HG02852 (cell line): Measurements from ENCODE around the gene KANSL1L.
A peak's percentile ranks its signal among the peaks of the same experiment; 100 is the strongest.
"Not testable (repeated sequence)": the region's sequence is repeated elsewhere in the genome, so short reads cannot be mapped to it uniquely, and the experiment has no call there.

Experiments
- ATAC-seq: cut with Tn5 transposase; IDR thresholded peaks from one replicate; pipeline ENCODE4 v1.9.1; 2021; ENCODE audit warnings: mild to moderate bottlenecking, moderate library complexity; ENCODE audit not compliant: unreplicated experiment

KANSL1L gene

DNA sequence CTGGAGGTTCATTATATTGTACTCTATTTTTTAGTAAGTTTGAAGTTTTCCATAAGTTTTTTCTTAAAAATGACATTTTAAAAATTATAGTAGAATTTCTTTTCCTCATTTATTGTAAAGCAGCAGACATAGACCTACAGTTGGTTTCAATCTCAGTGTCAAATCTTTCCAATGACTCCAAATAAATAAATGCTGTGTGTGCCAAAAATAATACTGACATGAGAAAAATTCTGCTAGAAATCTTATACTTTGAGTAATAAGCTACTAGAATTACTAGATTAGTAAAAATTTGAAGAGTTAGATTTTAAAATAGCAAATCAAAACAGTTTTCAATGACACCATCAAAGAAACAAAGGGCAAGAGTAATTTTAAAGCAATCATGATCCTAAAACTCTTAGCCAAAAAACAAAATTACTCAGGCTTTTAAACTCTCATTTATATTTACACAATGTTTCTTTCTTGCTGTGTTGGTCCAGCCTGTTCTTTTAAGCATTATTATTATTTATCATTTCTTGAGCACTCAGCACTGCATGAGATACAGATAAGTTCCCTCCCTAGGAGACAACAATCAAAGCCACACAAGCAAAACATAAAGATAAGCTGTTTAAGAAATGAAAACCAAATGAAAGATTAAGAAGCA lies 8.3 kb upstream of the KANSL1L start:
- ATAC-seq: no peak

DNA sequence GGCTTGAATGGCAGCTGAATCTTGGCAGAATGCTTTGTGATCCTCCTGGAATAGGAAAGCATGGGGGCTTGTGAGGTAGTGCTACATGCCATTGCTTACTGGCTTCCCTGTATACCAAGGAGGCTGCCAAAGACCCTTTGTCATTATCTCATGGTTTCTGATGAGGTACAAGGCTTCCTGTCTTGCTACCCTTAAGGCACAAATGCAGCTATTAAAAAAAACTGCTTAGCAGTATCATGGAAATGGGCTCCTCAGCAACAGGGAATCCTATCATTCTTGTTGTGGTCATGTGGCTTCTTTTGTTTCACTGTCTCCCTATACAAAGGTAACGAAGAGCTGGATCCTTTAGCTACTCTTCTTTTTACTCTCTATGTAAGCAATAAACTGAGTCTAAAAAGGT lies 6.6 kb upstream of the KANSL1L start:
- ATAC-seq: no peak

DNA sequence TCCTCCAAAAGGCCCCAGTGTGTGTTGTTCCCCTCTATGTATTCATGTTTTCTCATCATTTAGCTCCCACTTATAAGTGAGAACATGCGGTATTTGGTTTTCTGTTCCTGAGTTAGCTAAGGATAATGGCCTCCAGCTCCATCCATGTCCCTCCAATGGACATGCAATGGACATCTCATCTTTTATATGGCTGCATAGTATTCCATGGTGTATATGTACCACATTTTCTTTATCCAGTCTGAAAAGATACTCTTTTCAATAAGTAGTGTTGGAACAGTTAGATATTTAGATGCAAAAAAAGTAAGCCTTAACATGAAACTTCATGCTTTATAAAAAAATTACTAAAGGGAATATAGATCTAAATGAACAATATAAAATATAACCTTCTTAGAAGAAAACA lies 5.9 kb upstream of the KANSL1L start:
- ATAC-seq: not testable (repeated sequence)

DNA sequence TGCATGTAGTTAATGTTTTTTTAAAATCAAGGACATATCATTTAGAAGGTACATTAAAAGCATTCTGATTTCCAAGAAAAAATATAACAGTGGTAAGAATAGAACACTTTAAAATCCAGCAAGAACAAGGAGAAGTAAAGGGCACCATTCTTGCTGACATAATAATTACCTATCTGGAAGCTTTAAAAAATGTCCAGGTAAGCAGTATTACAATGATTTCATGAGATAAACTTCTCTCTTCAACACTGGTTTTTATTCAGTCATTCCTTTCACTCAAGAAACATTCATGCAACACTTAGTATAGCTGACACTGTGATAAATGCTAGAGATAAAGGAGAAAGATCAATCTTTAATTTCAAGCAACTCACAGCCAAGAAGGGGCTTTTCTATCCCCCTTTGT lies 2.9 kb upstream of the KANSL1L start:
- ATAC-seq: no peak

DNA sequence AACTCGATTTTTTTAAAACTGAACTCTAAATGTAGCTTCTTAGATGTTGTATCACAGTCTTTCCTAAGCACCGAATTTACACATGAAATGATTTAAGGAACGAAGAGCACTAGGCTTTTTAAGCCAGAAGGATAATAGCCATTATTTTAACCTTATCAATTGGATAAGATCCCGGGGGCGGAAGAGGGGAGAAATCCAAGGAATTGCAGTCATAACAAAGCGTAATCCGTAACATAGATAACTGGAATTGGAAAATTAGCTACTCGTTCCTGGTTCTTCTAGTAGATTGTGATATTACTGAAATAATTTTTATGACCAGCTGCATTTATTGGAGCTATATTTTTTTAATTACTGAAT lies 988 bp upstream of the KANSL1L start:
- no peak for ATAC-seq

DNA sequence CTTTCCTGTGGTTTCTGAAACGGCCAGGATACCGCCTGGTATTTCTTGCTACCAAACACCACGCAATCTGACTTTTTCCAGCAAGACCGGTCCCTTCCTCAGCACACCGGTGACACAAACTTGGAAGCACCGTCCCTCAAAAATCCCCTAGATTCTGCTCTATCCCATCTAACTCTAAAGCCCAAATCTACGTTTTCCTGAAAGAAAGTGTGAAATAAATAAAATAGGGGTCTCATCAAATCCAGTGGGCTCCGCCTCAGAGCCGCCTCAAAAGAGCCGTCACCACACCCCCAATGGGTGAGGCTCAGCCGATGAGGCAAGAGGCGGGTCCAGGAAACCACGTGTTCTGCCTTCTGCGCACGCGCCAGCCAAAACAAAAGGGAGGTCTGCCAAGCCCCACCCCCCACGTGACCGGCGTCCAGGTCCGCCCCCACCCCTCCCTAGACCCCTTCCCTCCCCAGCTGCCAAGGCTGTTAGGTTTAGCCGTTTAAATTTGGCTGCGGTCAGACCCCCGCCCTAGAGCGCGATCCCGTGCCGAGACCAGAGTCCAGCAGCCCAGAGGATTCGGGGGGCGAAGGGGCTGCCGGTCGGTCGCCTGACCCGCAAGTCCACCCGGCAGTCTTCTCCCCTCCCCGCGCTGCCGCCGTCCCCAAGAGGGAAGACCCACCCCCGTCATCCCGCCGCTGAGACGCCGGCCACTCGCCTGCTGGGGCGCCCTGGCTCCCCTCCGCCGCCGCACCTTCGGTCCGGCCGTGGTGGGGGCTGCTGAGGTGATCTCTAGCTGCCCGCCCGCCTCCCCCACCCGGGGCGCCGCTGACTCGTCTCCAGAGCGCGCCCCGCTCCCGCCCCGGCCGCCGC lies 534 bp downstream of the KANSL1L start:
- peak; percentile 66 for ATAC-seq

DNA sequence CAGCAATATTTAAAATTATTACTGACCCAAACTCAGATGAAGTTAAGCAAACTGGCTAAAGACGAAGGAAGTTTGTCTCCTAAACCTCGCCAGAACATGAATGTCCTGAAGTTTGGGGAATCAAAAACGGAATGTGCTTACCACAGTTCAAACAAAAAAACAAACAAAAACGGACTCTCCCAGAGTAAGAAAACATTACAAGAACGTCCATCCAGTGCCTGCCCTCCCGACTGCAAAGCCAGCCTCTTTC lies 1.1 kb downstream of the KANSL1L start:
- ATAC-seq: no peak

DNA sequence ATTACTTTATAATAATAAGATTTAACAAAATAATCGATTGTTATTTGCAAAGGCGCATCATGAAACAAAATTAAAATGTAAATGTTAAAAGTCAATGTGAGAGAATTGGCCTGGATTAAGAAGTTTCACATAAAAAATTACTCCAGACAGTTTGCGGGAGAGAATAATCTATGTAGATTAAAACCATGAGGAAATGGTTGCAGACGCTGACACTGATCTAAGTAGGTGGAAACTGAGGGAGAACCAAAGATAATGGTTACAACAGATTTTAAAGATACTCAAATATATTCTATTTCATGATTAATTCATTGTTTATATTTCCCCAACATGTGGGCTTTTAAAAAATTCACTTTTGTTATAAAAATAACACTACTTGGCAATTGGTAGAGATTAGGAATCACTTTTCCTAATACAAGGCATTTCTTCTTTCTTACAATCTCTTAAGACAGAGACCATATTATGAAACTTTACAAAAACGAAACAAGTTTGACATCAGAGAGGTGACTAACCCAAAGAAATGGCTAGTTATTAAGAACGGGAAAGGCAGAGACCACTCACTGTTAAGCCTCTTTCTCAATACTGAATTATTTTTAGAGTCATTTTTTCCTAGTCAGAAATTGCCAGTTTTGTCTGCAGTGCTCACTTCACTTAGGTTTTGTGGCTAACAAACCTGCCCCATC lies 1.6 kb downstream of the KANSL1L start:
- peak; percentile 26 for ATAC-seq

DNA sequence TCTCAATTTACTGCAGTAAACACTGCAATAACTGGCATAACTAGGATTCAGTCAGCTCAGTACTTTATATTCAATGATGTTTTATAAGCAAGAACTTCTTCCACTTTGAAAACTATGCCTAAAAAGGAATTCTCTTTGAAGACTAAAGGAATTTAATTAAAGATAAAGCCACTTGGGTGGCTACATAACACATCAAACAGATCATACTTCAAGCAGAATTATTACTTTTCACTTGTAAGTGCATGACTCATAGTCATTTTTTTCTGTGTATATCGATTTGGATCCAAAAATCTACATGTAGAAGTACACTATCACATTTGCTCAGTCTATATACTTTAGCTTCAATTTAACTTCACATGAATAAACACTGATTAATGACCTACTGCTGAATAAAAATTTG lies 4.0 kb downstream of the KANSL1L start:
- ATAC-seq: no peak

DNA sequence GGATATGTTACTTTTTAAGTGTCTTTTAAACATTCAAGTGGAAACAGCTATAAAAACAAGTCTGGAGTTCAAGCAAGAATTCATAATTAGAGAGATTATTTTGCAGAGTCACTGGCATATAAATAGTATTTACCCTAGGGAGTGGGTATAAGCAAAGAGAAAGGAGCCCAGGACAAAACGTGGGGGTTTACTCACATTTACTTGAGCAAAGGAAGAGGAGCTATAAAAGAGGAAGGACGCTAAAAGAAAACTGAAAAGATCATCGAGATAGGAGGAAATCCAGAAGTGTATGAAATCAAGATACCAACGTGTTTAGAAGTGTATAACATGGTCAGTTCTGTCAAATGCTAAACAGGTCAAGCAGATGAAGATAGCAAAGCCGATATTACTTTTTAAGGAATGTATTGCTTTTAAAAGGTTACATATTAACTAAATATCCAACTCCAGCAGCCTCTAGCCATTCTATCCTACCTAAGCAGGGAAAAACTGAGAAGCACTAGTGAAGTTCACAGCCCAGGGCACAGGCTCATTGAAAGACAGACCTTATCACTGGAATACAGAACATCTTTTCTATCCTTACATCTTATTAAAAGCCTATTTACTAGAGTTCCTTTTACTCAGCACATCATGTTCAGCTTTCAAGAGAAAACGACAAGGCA lies 8.6 kb downstream of the KANSL1L start:
- ATAC-seq: no peak

DNA sequence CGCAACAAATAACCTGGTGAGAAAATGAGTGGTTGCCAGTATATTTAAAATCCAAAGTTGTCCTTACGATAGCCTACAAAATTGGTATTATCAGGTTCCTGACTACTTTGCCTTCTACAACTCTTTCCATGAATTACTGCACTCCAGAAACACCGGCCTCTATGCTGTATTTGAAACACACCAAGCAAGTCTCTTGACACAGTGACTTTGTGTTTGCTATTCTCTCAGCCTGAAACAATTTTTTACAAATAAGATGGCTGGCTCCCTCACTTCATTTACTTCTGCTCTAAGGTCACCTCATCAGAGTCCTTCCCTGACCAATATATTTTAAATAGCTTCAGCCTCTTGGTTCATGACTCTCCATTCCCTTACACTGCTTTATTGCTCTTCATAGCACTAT lies 12.2 kb downstream of the KANSL1L start:
- no peak for ATAC-seq

DNA sequence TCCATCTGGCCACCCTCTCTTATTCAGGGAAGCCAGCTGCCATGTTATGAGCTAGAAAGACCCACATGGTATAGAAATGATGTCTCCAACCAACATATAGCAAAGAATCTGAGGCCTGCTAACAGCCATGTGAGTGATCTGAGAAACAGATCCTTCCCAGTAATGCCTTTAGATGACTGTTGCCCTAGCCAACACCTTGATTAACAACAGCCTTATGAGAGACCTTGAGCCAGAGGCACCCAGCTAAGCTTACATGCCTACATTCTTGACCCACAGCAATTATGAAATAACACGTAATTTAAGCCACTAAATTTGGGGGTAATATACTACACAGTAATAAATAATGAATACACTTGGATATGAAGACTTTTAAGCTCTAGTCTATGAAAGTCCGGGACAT lies 13.0 kb downstream of the KANSL1L start:
- no peak for ATAC-seq

DNA sequence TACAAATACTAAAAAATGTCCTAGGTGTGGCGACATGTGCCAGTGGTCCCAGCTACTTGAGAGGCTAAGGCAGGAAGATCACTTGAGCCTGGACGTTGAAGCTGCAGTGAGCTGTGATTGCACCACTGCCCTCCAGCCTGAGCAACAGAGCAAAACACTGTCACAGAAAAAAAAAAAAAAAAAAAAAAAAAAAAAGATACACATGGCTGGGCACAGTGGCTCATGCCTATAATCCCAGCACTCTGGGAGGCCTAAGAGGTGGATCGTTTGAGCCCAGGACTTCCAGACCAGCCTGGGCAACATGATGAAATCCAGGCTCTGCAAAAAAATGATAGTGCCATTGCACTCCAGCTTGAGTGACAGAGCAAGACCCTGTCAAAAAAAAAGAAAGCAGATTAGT lies 13.7 kb downstream of the KANSL1L start:
- ATAC-seq: no peak

DNA sequence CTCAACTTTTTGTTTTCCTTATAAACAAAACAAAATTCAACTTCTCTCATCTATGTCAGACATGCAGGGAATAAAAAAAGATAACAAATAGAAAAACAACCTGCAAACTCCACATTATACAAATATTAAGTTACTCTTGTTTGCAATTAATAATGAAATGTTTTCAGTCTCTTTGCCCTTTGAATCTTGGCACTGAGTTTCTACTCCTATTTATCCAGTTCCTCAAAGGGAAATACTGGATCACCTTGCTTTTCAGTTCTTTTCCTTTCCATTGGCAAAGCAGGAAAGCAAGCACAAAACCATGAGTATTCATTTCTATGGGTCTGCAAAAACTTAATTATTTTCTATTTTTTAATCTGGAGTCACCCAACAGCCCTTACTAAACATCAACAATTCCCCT lies 23.6 kb downstream of the KANSL1L start:
- ATAC-seq: no peak

DNA sequence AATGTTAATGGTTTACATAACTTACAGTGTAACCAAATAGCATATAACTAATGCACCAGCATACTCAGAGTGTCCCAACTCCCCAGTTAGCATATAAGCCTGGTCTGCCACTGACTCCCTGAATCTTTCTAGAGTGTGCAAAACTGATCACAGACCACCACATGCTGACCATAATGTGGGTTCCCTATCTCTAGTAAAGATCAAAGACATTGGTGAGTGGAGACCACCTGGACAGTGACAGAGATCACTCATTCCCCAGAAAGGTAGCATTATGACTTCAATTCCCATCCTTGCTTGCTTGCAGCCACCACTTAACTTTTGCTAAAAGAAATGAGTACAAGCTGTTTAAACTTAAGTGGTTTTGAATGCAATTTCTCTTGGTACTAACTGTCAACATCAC lies 39.0 kb downstream of the KANSL1L start:
- peak; percentile 54 for ATAC-seq

DNA sequence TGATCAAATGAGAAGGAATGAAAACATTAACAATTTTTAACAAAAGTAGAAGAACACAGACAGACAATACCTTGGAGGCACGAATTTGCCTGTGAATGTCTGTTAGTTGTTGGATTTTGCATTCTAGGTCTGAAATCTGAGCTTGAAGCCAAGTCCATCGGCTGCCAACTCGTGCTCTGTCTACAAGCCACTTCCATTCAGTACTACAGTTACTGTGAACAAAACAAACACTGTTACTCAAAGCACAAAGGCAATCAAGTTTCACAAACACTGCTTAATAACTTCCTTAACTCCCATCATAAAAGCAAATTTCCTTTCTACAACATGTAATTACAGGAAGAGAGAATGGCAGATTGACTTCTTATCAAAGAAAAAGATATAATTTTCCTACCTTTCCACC lies 42.2 kb downstream of the KANSL1L start:
- no peak for ATAC-seq

DNA sequence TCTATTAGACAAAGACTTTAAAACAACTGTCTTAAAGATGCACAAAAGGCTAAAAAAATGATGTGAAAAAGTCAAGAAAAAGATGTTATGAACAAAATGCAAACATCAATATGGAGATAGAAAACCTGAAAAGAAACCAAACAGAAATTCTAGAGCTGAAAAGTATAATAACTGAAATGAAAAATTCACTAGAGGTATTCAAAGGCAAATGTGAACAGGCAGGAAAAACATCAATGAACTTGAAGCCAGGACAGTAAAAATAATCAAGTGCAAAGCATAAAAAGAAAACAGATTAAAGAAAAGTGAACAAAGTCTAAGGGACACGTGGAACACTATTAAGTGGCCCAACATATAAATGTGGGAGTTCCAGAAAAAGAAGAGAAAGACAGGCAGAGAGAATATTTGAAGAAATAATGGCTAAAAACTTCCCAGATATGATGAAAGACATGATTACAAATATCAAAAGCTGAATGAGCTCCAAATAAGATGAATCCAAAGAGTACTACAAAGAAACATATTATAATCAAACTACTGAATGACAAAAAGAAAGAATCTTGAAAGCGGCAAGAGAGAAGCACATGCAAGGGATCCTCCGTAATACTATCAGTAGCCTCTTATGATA lies 57.5 kb downstream of the KANSL1L start:
- ATAC-seq: no peak

DNA sequence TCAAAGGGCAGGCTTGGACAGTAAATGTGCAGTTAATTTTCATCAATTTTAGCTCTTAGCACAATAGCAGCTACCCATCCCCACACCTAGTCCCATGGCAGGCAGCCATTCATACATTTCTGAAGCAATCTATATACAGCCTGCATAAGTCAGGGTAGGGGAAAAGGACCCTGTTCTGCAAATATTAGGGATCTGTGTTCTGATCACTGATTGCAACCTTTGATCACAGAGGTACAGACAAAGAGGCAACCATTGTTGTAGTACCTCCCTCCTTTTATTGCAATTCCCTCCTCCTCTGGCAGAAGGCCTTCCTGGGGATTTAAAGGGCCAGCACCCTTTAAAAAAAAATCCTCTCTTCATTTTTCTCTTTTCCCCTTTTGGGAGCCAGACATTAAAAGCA lies 58.3 kb downstream of the KANSL1L start:
- no peak for ATAC-seq

DNA sequence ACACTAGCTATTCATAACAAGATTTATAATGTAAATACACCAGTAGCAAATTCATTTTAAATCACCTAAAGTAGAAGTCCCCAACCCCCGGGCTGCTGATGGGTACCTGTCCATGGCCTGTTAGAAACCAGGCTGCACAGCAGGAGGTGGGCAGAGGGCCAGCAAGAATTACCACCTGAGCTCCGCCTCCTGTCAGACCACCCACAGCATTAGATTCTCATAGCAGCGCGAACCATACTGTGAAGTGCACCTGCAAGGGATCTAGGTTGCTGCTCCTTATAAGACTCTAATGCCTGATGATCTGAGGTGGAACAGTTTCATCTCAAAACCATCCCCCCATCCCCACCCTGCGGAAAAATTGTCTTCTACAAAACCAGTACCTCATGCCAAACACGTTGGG lies 71.3 kb downstream of the KANSL1L start:
- no peak for ATAC-seq

DNA sequence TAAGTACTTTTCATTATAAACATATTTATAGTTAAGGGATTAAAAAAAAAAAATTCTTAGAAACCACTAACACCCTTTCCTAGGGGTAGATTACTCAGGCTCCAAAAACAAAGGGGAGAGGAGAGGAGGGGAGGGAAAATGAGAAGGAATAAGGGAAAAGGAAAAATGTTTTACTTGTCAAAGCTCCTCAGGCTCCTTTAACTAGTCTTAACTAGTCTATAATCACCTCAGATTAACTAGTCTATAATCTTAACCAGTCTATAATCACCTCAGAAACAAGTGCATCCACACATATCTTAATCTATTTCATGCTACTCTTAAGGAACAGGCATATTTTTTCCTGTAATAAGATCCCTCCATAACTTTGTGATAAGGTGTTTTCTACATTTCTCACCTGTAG lies 76.4 kb downstream of the KANSL1L start:
- no peak for ATAC-seq

DNA sequence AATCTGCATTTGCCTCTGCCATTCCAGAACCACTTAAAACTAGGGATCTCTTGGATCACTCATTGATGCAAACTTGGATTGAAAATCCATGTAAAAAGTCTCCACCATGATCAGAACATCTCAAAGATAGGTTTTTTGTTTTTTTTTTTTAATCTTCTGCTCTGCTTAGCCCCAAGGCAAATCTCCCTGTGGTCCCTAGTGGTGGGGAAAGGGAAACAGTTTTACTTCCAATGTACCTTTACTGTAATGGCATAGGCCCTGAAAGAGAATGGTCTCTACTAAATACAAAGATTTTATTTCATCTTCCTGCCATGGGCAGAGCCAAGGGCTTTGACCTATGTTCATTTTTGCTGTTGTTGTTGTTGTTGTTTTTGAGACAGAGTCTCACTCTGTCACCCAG lies 78.4 kb downstream of the KANSL1L start:
- no peak for ATAC-seq
